Endothelial cell of umbilical vein (primary cell): ENCODE data around the gene CCDC124. TPM values are rescaled to one million over a fixed set of nuclear protein-coding genes. Genes with fewer than 3 reads are reported as not detected.

Experiments
- BruUV-seq: library from RNA; stranded (reverse); fragments of 400-500 nt; replicated peaks from 2 replicates; lab custom pipeline; 2021; lab: Mats Ljungman, UMichigan
- CTCF ChIA-PET: fragments of 300-600, 350-600 bp; sonication (Branson Sonifier 250); formaldehyde crosslinking; loops from one replicate; lab custom pipeline; 2021; ENCODE audit warnings: antibody characterized with exemption, inconsistent platforms; lab: Charles Lee
- POLR2A ChIA-PET: fragments of 300-600, 350-600 bp; sonication (Branson Sonifier 250); formaldehyde crosslinking; loops from one replicate; lab custom pipeline; 2021; ENCODE audit warnings: antibody characterized with exemption, inconsistent platforms; lab: Charles Lee
- DNase-seq: peaks from one replicate; pipeline ENCODE4 v3.0.0-alpha.2; 2011; ENCODE audit warnings: low read depth, low spot score
- FAIRE-seq: peaks from 2 replicates; lab custom pipeline; 2011; peaks lifted over from hg19 to GRCh38; lab: Jason Lieb, UNC
- H2AFZ ChIP-seq: 2 replicates; pipeline ENCODE4 v1.6.0; 2012; ENCODE audit warnings: low read depth, low read length, control low read depth, inconsistent platforms
- H3K27ac ChIP-seq: 2 replicates; pipeline ENCODE4 v1.5.1; 2011; ENCODE audit warnings: low read depth, mild to moderate bottlenecking, control low read depth, low read length, moderate library complexity; ENCODE audit not compliant: insufficient read depth
- H3K27me3 ChIP-seq, 2 experiments: 2 replicates each; pipeline versions ENCODE4 v1.6.0 to v1.6.1; 2011; ENCODE audit warnings: low read length in 2 of 2, mixed read lengths in 1 of 2; ENCODE audit not compliant: control insufficient read depth in 2 of 2, insufficient read depth in 2 of 2
- H3K36me3 ChIP-seq, 2 experiments: 2 replicates in 1 of 2; 3 replicates in 1 of 2; pipeline ENCODE4 v1.5.1; 2011; ENCODE audit warnings: low read length in 2 of 2, mild to moderate bottlenecking in 1 of 2, moderate library complexity in 1 of 2; ENCODE audit not compliant: control insufficient read depth in 2 of 2, insufficient read depth in 2 of 2; ENCODE audit errors: extremely low read depth in 1 of 2
- H3K4me1 ChIP-seq: 3 replicates; pipeline ENCODE4 v1.5.1; 2011; ENCODE audit warnings: mild to moderate bottlenecking, low read length; ENCODE audit not compliant: control insufficient read depth, insufficient read depth; ENCODE audit errors: extremely low read depth
- H3K4me2 ChIP-seq: 2 replicates; pipeline ENCODE4 v1.6.1; 2011; ENCODE audit warnings: low read length, control low read depth, mixed read lengths; ENCODE audit not compliant: insufficient read depth
- H3K4me3 ChIP-seq, 3 experiments: fragments of 200-600 bp in 1 of 3; sonication (generic), shearing (Covaris generic) in 1 of 3; replicated peaks in 1 of 3; 2 replicates each; pipeline ENCODE4 v1.5.1; 2011 to 2016; ENCODE audit warnings: control low read depth in 3 of 3, low read length in 3 of 3, mild to moderate bottlenecking in 2 of 3, inconsistent platforms in 1 of 3, low read depth in 1 of 3, moderate library complexity in 1 of 3; ENCODE audit not compliant: insufficient read depth in 1 of 3
- H3K79me2 ChIP-seq: 2 replicates; pipeline ENCODE4 v1.6.0; 2012; ENCODE audit warnings: low read length, inconsistent platforms; ENCODE audit not compliant: control insufficient read depth, insufficient read depth
- H3K9ac ChIP-seq: replicated peaks from 2 replicates; pipeline ENCODE3; 2011; ENCODE audit warnings: low read length, control low read depth; ENCODE audit not compliant: insufficient read depth; ENCODE audit errors: extremely low read depth
- H3K9me1 ChIP-seq: replicated peaks from 3 replicates; pipeline ENCODE4 v1.6.0; 2011; ENCODE audit warnings: mild to moderate bottlenecking, low read length; ENCODE audit not compliant: control insufficient read depth, insufficient read depth; ENCODE audit errors: extremely low read depth
- H3K9me3 ChIP-seq: replicated peaks from 2 replicates; pipeline ENCODE4 v1.5.1; 2012; ENCODE audit warnings: low read length, inconsistent platforms; ENCODE audit not compliant: control insufficient read depth, insufficient read depth
- H4K20me1 ChIP-seq: replicated peaks from 2 replicates; pipeline ENCODE3; 2011; ENCODE audit warnings: mild to moderate bottlenecking, low read length; ENCODE audit not compliant: control insufficient read depth, insufficient read depth; ENCODE audit errors: extremely low read depth
- EZH2 ChIP-seq: IDR thresholded peaks from 2 replicates; pipeline ENCODE4 v1.6.1; 2012; ENCODE audit warnings: borderline replicate concordance, low read depth, mild to moderate bottlenecking, moderate library complexity, low read length, inconsistent platforms; ENCODE audit not compliant: severe bottlenecking
- FOS ChIP-seq: IDR thresholded peaks from 2 replicates; pipeline ENCODE4 v1.6.1; 2011; ENCODE audit warnings: mild to moderate bottlenecking, low read length, moderate library complexity, borderline replicate concordance; ENCODE audit not compliant: insufficient read depth
- GATA2 ChIP-seq: IDR thresholded peaks from 2 replicates; pipeline ENCODE4 v1.7.0; 2011; ENCODE audit warnings: low read depth, mild to moderate bottlenecking, moderate library complexity, mixed read lengths, low read length; ENCODE audit not compliant: insufficient read length, insufficient read depth
- JUN ChIP-seq: IDR thresholded peaks from 2 replicates; pipeline ENCODE4 v1.6.1; 2011; ENCODE audit warnings: borderline replicate concordance, low read depth; ENCODE audit not compliant: insufficient read length, insufficient read depth
- MYC ChIP-seq: IDR thresholded peaks from one replicate; pipeline ENCODE4 v1.6.1; 2011; ENCODE audit warnings: mild to moderate bottlenecking, low read depth, low read length
- POLR2A ChIP-seq: IDR thresholded peaks from 2 replicates; pipeline ENCODE4 v1.6.1; 2012; ENCODE audit warnings: low read depth, mild to moderate bottlenecking, control low read depth, low read length
- POLR2AphosphoS5 ChIP-seq: IDR thresholded peaks from 2 replicates; pipeline ENCODE4 v1.6.1; 2012; ENCODE audit warnings: low read depth, mild to moderate bottlenecking, control low read depth, low read length, moderate library complexity; ENCODE audit not compliant: insufficient read depth
- dilution Hi-C: fragments of 300-500 bp; cut with MboI; formaldehyde crosslinking; loops from one replicate; pipeline ENCODE4 v1.15.0; 2019; ENCODE audit warnings: low sequenced_read_pairs; ENCODE audit not compliant: extremely low pct_ligation_motif_present
- intact Hi-C: fragments of 100-400 bp; cut with micrococcal nuclease; formaldehyde crosslinking; loops from one replicate; pipeline ENCODE4 v1.10.0; 2022
- polyA plus RNA-seq, 4 experiments: library from polyadenylated mRNA; depleted of rRNA in 3 of 4; stranded (reverse) in 3 of 4; unstranded in 1 of 4; fragments of >200 nt; gene quantifications; 2 replicates each; pipeline versions ENCODE4 v1.2.1 to v1.2.3, GENCODE V29; 2011 to 2012; ENCODE audit warnings: missing spikeins in 1 of 4
- total RNA-seq: library from RNA; stranded (reverse); gene quantifications from 2 replicates; pipeline ENCODE4 v1.2.3, GENCODE V29; 2021
- TF ChIP-seq, protein P1 (sequence below), 2 donors: IDR thresholded peaks; 1 replicate in 1 of 2; 2 replicates in 1 of 2; pipeline ENCODE4 v1.5.1; 2011; ENCODE audit warnings: low read length in 2 of 2, mild to moderate bottlenecking in 2 of 2, moderate library complexity in 2 of 2, control low read depth in 1 of 2, inconsistent platforms in 1 of 2, low read depth in 1 of 2; ENCODE audit not compliant: insufficient read depth in 1 of 2; ENCODE audit errors: extremely low read depth in 1 of 2
- TF ChIP-seq, protein P2 (sequence below): IDR thresholded peaks from 2 replicates; pipeline ENCODE4 v1.6.1; 2011; ENCODE audit not compliant: insufficient read depth, insufficient read length

The CCDC124 gene
- total and polyA plus RNA-seq, 2 donors (not counting 3 experiments of a cell fraction or from before 2014, with no cell fraction given), result 101 to 115 TPM

DNA sequence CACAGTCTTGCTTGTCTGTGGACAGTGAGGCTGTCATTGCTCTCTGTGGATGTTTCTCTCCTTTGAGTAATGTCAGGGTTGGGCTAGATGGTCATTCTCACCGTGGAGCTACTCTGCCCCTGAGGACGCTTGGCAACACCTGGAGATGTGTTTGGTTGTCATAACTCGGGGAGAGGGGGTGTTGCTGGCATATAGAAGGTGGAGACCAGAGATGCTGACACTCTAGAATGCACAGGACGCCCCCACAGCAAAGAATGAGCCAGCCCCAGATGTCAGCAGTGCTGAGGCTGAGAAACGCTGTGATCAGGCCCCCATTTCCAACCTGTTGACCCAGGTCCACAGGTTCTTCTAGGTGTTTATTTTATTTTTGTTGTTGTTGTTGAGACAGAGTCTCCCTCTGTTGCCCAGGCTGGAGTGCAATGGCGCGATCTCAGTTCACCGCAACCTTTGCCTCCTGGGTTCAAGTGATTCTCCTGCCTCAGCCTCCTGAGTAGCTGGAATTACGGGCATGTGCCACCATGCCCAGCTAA lies 4.6 kb downstream of the CCDC124 start:
- dilution Hi-C loops, result no loop called here
- no peak for FAIRE-seq
- no peak overlapping the region for H3K27ac ChIP-seq
- peaks cover 3 to 7% of the 10 kb centered on the region in 2 experiments for H3K36me3 ChIP-seq
- no peak overlapping the region for H3K4me3 ChIP-seq
- no peaks in the 10 kb centered on the region for H3K9me1 ChIP-seq
- H3K4me1 ChIP-seq, result peaks cover 10% of the 10 kb centered on the region
- no peak for DNase-seq
- H3K4me2 ChIP-seq, result no peak overlapping the region
- no TSS peak for BruUV-seq
- no peaks in the 10 kb centered on the region for H4K20me1 ChIP-seq
- H3K27me3 ChIP-seq, result no peaks in the 10 kb centered on the region
- H3K9ac ChIP-seq, result no peak overlapping the region
- TF ChIP-seq POLR2A (no peak), EZH2 (no peak), MYC (no peak), JUN (no peak), POLR2AphosphoS5 (no peak), GATA2 (no peak), FOS (no peak)
- TF ChIP-seq, protein P1, sequence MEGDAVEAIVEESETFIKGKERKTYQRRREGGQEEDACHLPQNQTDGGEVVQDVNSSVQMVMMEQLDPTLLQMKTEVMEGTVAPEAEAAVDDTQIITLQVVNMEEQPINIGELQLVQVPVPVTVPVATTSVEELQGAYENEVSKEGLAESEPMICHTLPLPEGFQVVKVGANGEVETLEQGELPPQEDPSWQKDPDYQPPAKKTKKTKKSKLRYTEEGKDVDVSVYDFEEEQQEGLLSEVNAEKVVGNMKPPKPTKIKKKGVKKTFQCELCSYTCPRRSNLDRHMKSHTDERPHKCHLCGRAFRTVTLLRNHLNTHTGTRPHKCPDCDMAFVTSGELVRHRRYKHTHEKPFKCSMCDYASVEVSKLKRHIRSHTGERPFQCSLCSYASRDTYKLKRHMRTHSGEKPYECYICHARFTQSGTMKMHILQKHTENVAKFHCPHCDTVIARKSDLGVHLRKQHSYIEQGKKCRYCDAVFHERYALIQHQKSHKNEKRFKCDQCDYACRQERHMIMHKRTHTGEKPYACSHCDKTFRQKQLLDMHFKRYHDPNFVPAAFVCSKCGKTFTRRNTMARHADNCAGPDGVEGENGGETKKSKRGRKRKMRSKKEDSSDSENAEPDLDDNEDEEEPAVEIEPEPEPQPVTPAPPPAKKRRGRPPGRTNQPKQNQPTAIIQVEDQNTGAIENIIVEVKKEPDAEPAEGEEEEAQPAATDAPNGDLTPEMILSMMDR (IDR thresholded peaks at IDR 0.05; ENCODE audit: extremely low read depth in 1 of 2, insufficient read depth in 1 of 2, low read depth in 1 of 2, low read length in 2 of 2), result no peak
- TF ChIP-seq, protein P2, sequence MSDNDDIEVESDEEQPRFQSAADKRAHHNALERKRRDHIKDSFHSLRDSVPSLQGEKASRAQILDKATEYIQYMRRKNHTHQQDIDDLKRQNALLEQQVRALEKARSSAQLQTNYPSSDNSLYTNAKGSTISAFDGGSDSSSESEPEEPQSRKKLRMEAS, result no peak
- intact Hi-C loops, result loop anchor here (5.0 kb wide), 1 partner anchor 120 kb away; no protein-coding TSS in a partner anchor
- no peaks in the 10 kb centered on the region for H3K9me3 ChIP-seq
- peaks cover 15% of the 10 kb centered on the region for H3K79me2 ChIP-seq
- CTCF ChIA-PET, result interaction anchor here (0.7 to 3.5 kb wide), 14 partner anchors 10 to 231 kb away, joined by 3 to 203 read pairs (median 4); no protein-coding TSS in a partner anchor
- no peak overlapping the region for H2AFZ ChIP-seq
- POLR2A ChIA-PET, result no interaction called here
